HG02678 (cell line): ENCODE data around the gene SPRN.
"Not testable (repeated sequence)": the region's sequence is repeated elsewhere in the genome, so short reads cannot be mapped to it uniquely, and the experiment has no call there.

Experiments used
- ATAC-seq: cut with Tn5 transposase; IDR thresholded peaks from one replicate; pipeline ENCODE4 v1.9.1; 2021; ENCODE audit warnings: mild to moderate bottlenecking, moderate library complexity; ENCODE audit not compliant: unreplicated experiment

Gene SPRN

GRCh38 chr10:133424601-133425000, at the start of gene SPRN:
TSS of gene SPRN (minus strand) at chr10:133424625. CDS start at chr10:133423681, 944 bp downstream.
- ATAC-seq, result not testable (repeated sequence)

- no peak for ATAC-seq
Observed at GRCh38 chr10:133474027-133474426, 49.6 kb upstream of the SPRN start.

- ATAC-seq, result no peak
Observed at GRCh38 chr10:133473270-133473669, 48.8 kb upstream of the SPRN start.

GRCh38 chr10:133471300-133472109, 47.1 kb upstream of the SPRN start:
- ATAC-seq, result no peak

GRCh38 chr10:133469205-133469604, 44.8 kb upstream of the SPRN start:
- ATAC-seq, result not testable (repeated sequence)

- no peak for ATAC-seq
Observed at GRCh38 chr10:133467286-133467911, 43.0 kb upstream of the SPRN start.

GRCh38 chr10:133466683-133467275, 42.4 kb upstream of the SPRN start:
- ATAC-seq, result no peak

- ATAC-seq, result no peak
Observed at GRCh38 chr10:133465950-133466474, 41.6 kb upstream of the SPRN start.

GRCh38 chr10:133465191-133465949, 40.9 kb upstream of the SPRN start:
- no peak for ATAC-seq

- no peak for ATAC-seq
Observed at GRCh38 chr10:133464582-133465031, 40.2 kb upstream of the SPRN start.

- no peak for ATAC-seq
Observed at GRCh38 chr10:133462512-133463305, 38.3 kb upstream of the SPRN start.

- ATAC-seq, result no peak
Observed at GRCh38 chr10:133461841-133462240, 37.4 kb upstream of the SPRN start.

- ATAC-seq, result no peak
Observed at GRCh38 chr10:133461027-133461426, 36.6 kb upstream of the SPRN start.

GRCh38 chr10:133460208-133460769, 35.9 kb upstream of the SPRN start:
- ATAC-seq, result no peak

- ATAC-seq, result no peak
Observed at GRCh38 chr10:133459454-133460207, 35.2 kb upstream of the SPRN start.

GRCh38 chr10:133458710-133459453, 34.5 kb upstream of the SPRN start:
- no peak for ATAC-seq

- no peak for ATAC-seq
Observed at GRCh38 chr10:133458021-133458709, 33.7 kb upstream of the SPRN start.
